ENCODE data around the gene UNC45B.

Gene UNC45B

DNA sequence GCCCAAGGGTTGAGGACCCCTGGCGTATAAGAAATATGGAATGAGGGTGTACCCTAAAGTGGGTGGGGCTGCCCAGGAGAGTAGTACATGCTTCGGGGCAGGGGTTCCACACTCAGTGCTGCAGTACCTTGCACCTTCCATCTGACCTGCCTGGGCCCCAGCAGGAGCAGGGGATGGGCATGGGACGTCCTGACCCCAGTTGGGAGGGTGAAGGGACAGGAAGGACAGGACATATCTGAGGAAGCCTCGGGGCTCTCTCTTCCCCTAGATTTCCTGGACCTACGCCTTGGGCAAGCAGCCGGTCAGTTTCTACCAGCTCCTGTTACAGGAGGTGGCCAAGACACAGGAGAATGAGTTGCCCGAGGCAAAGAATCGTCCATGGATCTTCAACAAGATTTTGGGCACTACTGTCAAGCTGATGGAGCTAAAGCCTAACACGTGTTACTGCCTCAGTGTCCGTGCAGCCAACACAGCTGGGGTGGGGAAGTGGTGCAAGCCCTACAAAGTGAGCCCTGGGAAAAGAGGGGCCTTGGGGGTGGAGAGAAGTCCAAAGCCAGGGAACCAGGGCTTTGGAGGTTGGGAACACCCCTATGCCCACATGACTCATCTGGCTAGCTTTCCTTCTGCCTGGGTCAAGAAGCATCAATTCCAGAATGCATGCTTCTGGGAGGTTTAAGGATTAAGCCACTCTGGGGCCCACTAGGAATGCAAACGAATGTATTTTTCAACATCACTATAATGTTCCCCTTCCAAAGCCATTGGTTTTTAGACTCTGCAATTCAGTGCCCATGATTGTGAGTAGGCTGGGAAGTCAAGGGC lies 18.3 kb upstream of the UNC45B start:
- DNase-seq (ENCODE audit: low spot score in 2 of 2), result no peak
- H3K9me3 ChIP-seq, result no peaks in the 10 kb centered on the region; the same call in 1 of the 2 replicates
- H3K27me3 ChIP-seq (ENCODE audit: low read depth), result no peaks in the 10 kb centered on the region
- no peaks in the 10 kb centered on the region for H3K4me1 ChIP-seq
- no peak overlapping the region for H3K4me3 ChIP-seq
- peaks cover 34% of the 10 kb centered on the region for H3K36me3 ChIP-seq (replicated peaks)
- in situ Hi-C loops (cut with MboI; ENCODE audit: low sequenced_read_pairs), result loop anchor here (10.0 kb wide), 2 partner anchors 595 to 705 kb away; no protein-coding TSS in a partner anchor

DNA sequence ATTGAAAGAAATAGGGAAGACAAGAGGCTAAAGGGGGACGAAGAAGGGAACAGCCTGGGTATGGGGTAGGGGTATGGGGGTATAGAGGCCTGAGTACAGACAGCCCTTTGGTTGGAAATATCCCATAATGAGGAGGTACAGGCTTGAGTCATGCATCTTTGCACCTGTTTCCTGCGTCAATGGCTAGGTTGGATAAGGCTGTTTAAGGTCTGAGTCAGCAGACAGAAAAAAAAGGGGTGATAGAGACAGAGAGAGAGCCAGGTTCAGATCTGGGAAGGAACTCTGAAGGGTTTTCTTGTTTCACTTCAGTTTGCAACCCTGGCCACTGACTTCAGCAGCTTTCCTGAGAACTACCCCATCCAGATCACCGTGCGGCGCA lies 17.7 kb upstream of the UNC45B start:
- in situ Hi-C loops (cut with MboI; ENCODE audit: low sequenced_read_pairs), result loop anchor here (10.0 kb wide), 2 partner anchors 595 to 705 kb away; no protein-coding TSS in a partner anchor
- H3K36me3 ChIP-seq (replicated peaks), result peaks cover 40% of the 10 kb centered on the region
- H3K27me3 ChIP-seq (ENCODE audit: low read depth), result no peaks in the 10 kb centered on the region
- no peak overlapping the region for H3K4me3 ChIP-seq
- H3K4me1 ChIP-seq, result no peaks in the 10 kb centered on the region
- DNase-seq (ENCODE audit: low spot score in 2 of 2), result no peak
- H3K9me3 ChIP-seq, result no peaks in the 10 kb centered on the region; the same call in 1 of the 2 replicates

DNA sequence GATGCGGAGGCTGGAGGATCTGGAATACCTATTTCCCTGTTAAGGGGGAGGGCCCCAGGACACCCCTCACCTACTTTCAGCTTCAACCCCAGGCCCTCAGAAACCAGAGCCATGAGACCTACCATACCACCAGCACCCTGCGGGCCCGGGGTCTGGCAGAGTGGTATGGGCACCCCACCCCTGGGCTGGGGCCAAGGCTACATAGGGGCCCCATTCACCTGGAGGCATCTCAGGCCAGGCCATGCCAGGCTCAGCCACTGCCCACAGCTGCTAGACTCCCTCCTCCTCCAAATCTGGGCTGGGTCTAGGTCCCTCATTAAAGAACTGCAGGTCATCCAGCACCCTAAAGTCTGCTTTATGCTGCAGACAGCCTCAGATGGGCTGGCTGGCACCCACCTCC lies 17.2 kb upstream of the UNC45B start:
- no peak for DNase-seq (ENCODE audit: low spot score in 2 of 2)
- no peaks in the 10 kb centered on the region for H3K27me3 ChIP-seq (ENCODE audit: low read depth)
- H3K9me3 ChIP-seq, result no peaks in the 10 kb centered on the region; the same call in 1 of the 2 replicates
- in situ Hi-C loops (cut with MboI; ENCODE audit: low sequenced_read_pairs), result no loop called here
- no peak overlapping the region for H3K4me3 ChIP-seq
- H3K36me3 ChIP-seq (replicated peaks), result peaks cover 44% of the 10 kb centered on the region
- H3K4me1 ChIP-seq, result no peaks in the 10 kb centered on the region

DNA sequence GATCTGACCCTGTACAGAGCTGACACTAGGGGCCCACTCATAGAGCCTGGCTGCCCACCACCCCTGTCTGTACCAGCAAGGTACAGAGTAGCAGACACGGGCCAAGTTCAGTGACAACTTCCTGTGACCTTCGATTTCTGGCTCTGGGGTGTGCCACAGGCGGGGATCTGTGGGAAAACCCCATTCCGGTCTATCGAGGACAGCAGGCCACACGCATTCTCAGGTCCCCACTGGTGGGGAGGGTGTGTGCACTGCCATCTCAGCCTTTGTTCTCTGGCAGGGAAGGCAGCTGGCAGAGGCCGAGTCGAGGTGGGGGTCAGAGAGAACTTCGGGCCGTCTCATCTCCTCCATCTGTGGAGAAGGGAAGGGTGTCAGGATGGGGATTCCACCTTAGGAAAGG lies 15.5 kb upstream of the UNC45B start:
- H3K4me1 ChIP-seq, result no peaks in the 10 kb centered on the region
- no peaks in the 10 kb centered on the region for H3K27me3 ChIP-seq (ENCODE audit: low read depth)
- no peak for DNase-seq (ENCODE audit: low spot score in 2 of 2)
- no peak overlapping the region for H3K4me3 ChIP-seq
- peaks cover 61% of the 10 kb centered on the region for H3K36me3 ChIP-seq (replicated peaks)
- in situ Hi-C loops (cut with MboI; ENCODE audit: low sequenced_read_pairs), result no loop called here
- H3K9me3 ChIP-seq, result no peaks in the 10 kb centered on the region; the same call in 1 of the 2 replicates

DNA sequence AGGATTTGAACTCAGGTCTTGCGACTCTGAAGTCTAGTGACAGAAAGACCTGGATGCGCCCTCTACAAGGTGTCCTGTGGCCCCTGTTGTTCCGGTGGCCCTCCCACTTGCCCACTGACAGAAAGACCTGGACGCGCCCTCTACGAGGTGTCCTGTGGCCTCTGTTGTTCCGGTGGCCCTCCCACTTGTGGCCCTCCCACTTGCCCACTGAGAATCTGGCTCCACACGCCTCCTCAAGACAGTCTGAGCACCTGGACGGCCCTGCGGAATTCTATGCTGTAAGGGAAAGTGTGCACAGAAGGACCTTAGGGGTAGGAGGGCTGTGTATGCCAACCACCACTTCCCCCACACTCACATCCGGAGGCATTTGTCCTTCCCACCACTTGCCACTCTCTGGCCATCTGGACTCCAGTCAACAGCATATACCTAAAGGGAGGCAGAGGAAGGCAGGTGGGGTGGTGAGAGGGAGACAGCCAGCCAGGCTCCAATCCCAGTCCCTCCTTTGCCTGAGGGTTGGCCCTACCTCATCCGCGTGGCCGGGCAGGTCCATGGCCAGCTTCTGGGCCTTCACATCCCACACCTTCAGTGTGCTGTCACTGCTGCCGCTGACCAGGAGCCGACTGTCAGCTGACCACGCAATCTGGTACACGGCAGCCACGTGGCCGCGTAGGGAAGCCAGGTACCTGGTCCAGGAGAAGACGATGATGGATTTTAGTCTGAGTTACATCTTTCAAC lies 14.6 kb upstream of the UNC45B start:
- H3K36me3 ChIP-seq (replicated peaks), result peaks cover 70% of the 10 kb centered on the region

DNA sequence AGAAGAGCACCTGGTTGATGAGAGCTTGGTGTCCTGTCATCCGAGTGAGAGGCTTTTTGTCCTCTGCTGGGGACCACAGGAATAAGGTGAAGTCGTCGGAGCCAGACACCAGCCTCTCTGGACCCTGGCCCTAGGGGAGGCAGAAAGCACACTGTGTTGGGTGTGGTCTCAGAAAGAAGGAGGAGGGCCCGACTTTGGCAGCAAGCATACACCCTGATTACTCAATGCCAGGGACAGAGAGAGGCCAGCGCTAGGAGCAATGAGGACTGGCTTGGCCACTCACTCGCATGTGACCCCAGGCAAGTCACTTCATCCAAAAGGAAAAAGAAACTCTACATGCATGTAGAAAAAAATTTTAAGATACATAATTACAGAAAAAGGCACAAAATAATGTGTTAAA lies 12.3 kb upstream of the UNC45B start:
- DNase-seq (ENCODE audit: low spot score in 2 of 2), result no peak
- Histone ChIP-seq H3K9me3 (no peaks in the 10 kb centered on the region), H3K4me1 (no peaks in the 10 kb centered on the region), H3K4me3 (no peak overlapping the region), H3K27me3 (ENCODE audit: low read depth) (no peaks in the 10 kb centered on the region), H3K36me3 (replicated peaks) (peaks cover 94% of the 10 kb centered on the region)
- in situ Hi-C loops (cut with MboI; ENCODE audit: low sequenced_read_pairs), result no loop called here

More for the DNA sequence above, 14.6 kb upstream of the UNC45B start:
- in situ Hi-C loops (cut with MboI; ENCODE audit: low sequenced_read_pairs), result no loop called here
- H3K9me3 ChIP-seq, result no peaks in the 10 kb centered on the region; the same call in 1 of the 2 replicates
- no peak for DNase-seq (ENCODE audit: low spot score in 2 of 2)
- no peaks in the 10 kb centered on the region for H3K27me3 ChIP-seq (ENCODE audit: low read depth)
- no peaks in the 10 kb centered on the region for H3K4me1 ChIP-seq
- no peak overlapping the region for H3K4me3 ChIP-seq

DNA sequence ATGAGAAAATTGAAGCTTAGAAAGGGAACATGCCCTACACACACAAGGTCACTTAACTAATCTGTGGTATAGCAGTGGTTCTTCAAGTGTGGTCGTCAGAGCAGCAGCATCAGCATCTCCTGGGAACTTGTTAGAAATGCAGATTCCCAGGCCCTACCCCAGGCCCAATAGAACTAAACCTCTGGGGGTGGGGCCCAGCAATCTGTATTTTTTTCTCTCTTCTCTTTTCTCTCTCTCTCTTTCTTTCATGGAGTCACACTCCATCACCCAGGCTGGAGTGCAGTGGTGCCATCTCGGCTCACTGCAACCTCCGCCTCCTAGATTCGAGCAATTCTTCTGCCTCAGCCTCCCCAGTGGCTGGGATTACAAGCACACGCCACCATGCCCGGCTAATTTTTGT lies 9.4 kb upstream of the UNC45B start:
- no peak for DNase-seq (ENCODE audit: low spot score in 2 of 2)
- Histone ChIP-seq H3K4me3 (no peak overlapping the region), H3K4me1 (no peaks in the 10 kb centered on the region), H3K27me3 (ENCODE audit: low read depth) (no peaks in the 10 kb centered on the region), H3K9me3 (no peaks in the 10 kb centered on the region), H3K36me3 (replicated peaks) (peaks cover 77% of the 10 kb centered on the region)
- in situ Hi-C loops (cut with MboI; ENCODE audit: low sequenced_read_pairs), result no loop called here

DNA sequence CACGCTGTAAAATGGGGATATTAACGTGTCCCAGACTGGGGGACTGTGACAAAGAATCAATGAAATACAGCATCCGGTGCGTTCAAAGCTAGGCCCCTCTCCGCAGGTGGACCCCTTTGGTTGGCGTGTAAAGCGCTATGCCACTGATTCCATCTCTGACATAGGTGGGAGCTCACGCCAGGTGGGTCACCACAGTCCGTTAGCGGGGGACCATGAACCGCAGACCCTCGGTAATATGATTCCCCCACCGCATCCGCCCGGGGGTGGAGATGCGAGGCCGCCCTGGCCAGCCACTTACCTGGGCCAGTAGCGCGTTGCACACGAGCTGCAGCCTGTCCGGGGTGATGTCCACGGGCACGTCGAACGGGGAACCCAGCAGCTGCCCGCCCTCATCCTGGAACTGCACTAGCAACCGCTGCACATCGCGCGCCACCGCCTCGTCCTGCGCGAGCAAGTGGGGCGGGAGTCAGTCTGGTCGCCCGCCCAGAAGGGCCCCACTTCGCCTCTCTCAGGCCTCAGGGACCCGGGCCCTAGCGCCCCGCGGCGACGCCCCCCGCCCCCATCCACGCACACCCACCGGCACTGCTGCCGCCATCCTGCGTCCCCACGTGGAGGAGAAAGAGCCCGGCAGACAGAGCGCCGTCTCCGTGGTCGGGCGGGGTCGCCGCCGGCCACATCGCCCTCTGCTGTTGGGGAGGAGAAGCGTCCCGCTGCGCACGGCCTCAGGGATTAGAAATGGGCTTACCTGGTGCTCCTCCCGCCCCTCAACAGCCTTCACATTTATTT lies 5.7 kb upstream of the UNC45B start, which contains the start of gene NLE1:
Gene NLE1, minus strand, starts transcription at position 623 of the 786 bp plus-strand sequence. Its CDS starts 28 bp downstream, at position 595.
- in situ Hi-C loops (cut with MboI; ENCODE audit: low sequenced_read_pairs), result loop anchor here (5.0 kb wide), 1 partner anchor 100 kb away; the partner anchor contains the start of gene SLFN5
- Histone ChIP-seq H3K9me3 (no peaks in the 10 kb centered on the region), H3K4me1 (no peaks in the 10 kb centered on the region), H3K36me3 (replicated peaks) (peaks cover 40% of the 10 kb centered on the region), H3K4me3 (peak within 1 kb of the TSS; percentile 96), H3K27me3 (ENCODE audit: low read depth) (no peaks in the 10 kb centered on the region)
- peak; percentile 61 to 90 for DNase-seq (ENCODE audit: low spot score in 2 of 2)

DNA sequence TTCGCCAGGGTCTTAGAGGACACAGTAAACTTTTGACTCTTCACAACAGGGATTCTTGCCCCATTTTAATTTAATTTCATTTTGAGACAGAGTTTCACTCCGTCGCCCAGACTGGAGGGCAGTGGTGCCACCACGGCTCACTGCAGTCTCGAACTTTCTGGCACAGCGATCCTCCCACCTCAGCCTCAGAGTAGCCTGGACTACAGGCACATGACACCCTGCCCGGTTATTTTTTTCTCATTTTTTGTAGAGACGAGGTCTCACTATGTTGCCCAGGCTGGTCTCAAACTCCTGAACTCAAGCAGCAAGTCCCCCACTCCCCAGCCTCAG lies 5.2 kb upstream of the UNC45B start:
- no peaks in the 10 kb centered on the region for H3K4me1 ChIP-seq
- no peaks in the 10 kb centered on the region for H3K27me3 ChIP-seq (ENCODE audit: low read depth)
- no peaks in the 10 kb centered on the region for H3K9me3 ChIP-seq
- H3K4me3 ChIP-seq, result peak overlapping the region; percentile 96
- peaks cover 35% of the 10 kb centered on the region for H3K36me3 ChIP-seq (replicated peaks)
- DNase-seq (ENCODE audit: low spot score in 2 of 2), result no peak
- in situ Hi-C loops (cut with MboI; ENCODE audit: low sequenced_read_pairs), result loop anchor here (5.0 kb wide), 1 partner anchor 100 kb away; the partner anchor contains the start of gene SLFN5

DNA sequence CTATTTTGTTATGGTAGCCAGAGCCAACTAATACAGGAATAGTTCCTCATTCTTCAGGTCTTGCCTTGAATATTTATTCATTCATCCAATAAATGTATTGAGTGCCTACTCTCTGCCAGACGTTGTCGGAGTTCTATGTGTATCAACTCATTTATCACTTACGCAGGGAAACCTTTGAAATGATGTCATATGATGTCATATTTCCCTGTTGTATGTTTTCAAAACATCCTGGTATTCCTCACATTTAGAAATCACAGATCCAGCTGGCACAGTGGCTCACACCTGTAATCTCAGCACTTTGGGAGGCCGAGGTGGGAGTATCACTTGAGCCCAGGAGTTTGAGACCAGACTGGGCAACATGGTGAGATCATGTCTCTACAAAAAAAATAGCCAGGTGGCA lies 2.8 kb upstream of the UNC45B start:
- H3K4me1 ChIP-seq, result no peaks in the 10 kb centered on the region
- in situ Hi-C loops (cut with MboI; ENCODE audit: low sequenced_read_pairs), result loop anchor here (5.0 kb wide), 1 partner anchor 97 kb away; the partner anchor contains the start of gene SLFN5

DNA sequence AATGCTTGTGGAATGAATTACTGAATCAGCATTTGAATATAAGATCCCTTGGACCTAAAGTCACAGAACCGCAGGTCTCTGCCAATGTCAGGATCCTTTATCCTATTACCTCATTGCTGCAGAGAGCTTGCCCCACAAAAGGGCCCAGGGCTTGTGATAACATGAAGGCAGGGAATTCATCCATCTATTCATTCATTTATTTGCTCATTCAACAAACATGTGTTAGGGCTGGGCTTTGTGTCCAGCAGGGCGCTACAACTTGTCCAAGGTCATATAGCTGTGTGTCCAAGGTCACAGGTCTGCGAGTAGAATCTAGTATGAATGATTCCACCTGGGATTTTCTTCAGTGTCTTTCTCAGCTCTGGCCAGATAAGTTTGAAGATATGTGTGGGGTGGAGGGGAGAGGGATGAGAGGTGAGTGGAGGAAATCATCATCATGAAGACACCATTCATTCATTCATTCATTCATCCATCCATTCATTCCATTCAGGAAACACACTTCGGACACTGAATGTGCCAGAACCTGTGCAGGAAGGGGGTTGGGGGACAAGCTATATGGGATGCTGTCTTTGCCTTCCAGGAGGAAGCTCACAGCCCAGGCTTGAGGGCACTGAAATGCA lies 1.3 kb upstream of the UNC45B start:
- in situ Hi-C loops (cut with MboI; ENCODE audit: low sequenced_read_pairs), result no loop called here
- Histone ChIP-seq H3K4me1 (no peaks in the 10 kb centered on the region), H3K4me3 (no peak overlapping the region), H3K27me3 (ENCODE audit: low read depth) (no peaks in the 10 kb centered on the region), H3K36me3 (replicated peaks) (peaks cover 5% of the 10 kb centered on the region), H3K9me3 (no peaks in the 10 kb centered on the region)
- DNase-seq (ENCODE audit: low spot score in 2 of 2), result no peak

More for the DNA sequence above, 2.8 kb upstream of the UNC45B start:
- Histone ChIP-seq H3K36me3 (replicated peaks) (peaks cover 11% of the 10 kb centered on the region), H3K27me3 (ENCODE audit: low read depth) (no peaks in the 10 kb centered on the region), H3K4me3 (no peak overlapping the region), H3K9me3 (no peaks in the 10 kb centered on the region)
- DNase-seq (ENCODE audit: low spot score in 2 of 2), result no peak

DNA sequence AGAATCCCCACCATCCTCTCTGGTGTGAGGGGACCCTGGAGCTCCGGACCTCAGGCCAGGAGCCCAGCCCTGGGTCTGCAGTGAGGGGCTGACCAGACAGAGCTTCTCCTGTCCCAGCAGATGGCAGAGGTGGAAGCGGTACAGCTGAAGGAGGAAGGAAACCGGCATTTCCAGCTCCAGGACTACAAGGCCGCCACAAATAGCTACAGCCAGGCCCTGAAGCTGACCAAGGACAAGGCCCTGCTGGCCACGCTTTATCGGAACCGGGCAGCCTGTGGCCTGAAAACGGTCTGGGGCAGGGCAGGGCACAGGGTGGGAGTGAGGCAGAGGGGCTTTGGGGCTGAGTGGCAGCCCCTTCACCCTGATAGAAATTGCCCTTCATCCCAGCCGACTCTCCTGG lies 527 bp downstream of the UNC45B start:
- no peak for DNase-seq (ENCODE audit: low spot score in 2 of 2)
- H3K27me3 ChIP-seq (ENCODE audit: low read depth), result no peaks in the 10 kb centered on the region
- no peaks in the 10 kb centered on the region for H3K4me1 ChIP-seq
- H3K9me3 ChIP-seq, result no peaks in the 10 kb centered on the region
- H3K36me3 ChIP-seq (replicated peaks), result no peaks in the 10 kb centered on the region
- no peak overlapping the region for H3K4me3 ChIP-seq
- in situ Hi-C loops (cut with MboI; ENCODE audit: low sequenced_read_pairs), result no loop called here

DNA sequence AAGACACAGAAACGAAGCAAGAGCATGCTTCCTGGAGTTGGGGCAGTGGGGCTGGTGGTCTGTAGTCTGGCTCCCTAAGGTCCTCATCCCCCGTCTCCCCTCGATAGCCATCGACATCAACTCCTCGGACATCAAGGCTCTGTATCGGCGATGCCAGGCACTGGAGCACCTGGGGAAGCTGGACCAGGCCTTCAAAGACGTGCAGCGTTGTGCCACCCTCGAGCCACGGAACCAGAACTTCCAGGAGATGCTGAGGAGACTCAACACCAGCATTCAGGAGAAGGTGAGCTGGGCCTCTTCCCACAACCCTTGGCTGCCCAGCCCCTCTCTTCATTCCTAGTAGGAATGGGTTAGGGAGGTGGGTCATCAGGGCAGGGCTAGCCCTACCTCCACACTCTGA lies 2.3 kb downstream of the UNC45B start:
- Histone ChIP-seq H3K27me3 (ENCODE audit: low read depth) (no peaks in the 10 kb centered on the region), H3K4me3 (no peak overlapping the region), H3K9me3 (no peaks in the 10 kb centered on the region), H3K4me1 (no peaks in the 10 kb centered on the region), H3K36me3 (replicated peaks) (no peaks in the 10 kb centered on the region)
- in situ Hi-C loops (cut with MboI; ENCODE audit: low sequenced_read_pairs), result loop anchor here (25.0 kb wide), 1 partner anchor 387 kb away; the partner anchor contains the start of gene SLFN12L
- DNase-seq (ENCODE audit: low spot score in 2 of 2), result no peak
